ENCODE data around the gene STK40.

GRCh38 chr1:36303244-36303643 lies 82.5 kb downstream of the STK40 start:
- TF ChIP-seq CTCF (IDR thresholded peaks at IDR 0.05) (no peak), EP300 (IDR thresholded peaks at IDR 0.05) (no peak), POLR2A (IDR thresholded peaks at IDR 0.05) (no peak)
